ENCODE measurements around the gene RMRP. TPM values are rescaled to one million over a fixed set of nuclear protein-coding genes. Genes with fewer than 3 reads are reported as not detected.

The RMRP gene
- total and polyA plus RNA-seq, 9 of the 15 experiments (the other 6 are each of a cell fraction or from before 2014, with no cell fraction given): 75.7 to 89,974 (median 13,378) TPM; not detected in 3

- TF ChIP-seq ILK (tag; IDR thresholded peaks at IDR 0.05; ENCODE audit: borderline replicate concordance, low read depth): no peak
These were observed 23.7 kb upstream of the RMRP start (continued) for GRCh38 chr9:35681341-35682002.

DNA sequence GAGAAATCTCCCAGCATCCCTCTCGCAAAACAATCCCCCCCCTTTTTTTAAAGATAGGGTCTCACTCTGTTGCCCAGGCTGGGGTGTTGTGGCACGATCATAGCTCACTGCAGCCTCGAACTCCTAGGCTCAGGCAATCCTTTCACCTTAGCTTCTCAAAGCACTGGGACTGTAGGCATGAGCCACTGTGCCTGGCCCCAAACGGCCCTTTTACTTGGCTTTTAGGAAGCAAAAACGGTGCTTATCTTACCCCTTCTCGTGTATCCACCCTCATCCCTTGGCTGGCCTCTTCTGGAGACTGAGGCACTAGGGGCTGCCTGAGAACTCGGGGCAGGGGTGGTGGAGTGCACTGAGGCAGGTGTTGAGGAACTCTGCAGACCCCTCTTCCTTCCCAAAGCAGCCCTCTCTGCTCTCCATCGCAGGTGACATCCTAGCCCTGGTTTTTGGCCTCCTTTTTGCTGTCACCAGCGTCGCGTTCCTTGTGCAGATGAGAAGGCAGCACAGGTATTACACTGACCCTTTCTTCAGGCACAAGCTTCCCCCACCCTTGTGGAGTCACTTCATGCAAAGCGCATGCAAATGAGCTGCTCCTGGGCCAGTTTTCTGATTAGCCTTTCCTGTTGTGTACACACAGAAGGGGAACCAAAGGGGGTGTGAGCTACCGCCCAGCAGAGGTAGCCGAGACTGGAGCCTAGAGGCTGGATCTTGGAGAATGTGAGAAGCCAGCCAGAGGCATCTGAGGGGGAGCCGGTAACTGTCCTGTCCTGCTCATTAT is 22.7 kb upstream of the RMRP start:
- ChIA-PET CTCF (ENCODE audit: low intra/inter-chr PET ratio) (no interaction called here), POLR2A (interaction anchor here (0.6 to 1.9 kb wide), 7 partner anchors 9 to 171 kb away, joined by 3 to 6 read pairs (median 3); partner anchors contain the start of genes ARHGEF39, CCDC107, CREB3 and RMRP)
- H3K9me1 ChIP-seq (ENCODE audit: control insufficient read depth, insufficient read depth, low read length): no peaks in the 10 kb centered on the region
- no peak overlapping the region for H3K4me3 ChIP-seq
- no peaks in the 10 kb centered on the region for H3K79me2 ChIP-seq (ENCODE audit: control insufficient read depth, insufficient read depth, low read length)
- H3K9me3 ChIP-seq (replicated peaks; ENCODE audit: control insufficient read depth, insufficient read depth, low read depth, low read length): no peaks in the 10 kb centered on the region
- peak overlapping the region in 1 of 2 experiments; percentile 37; a peak in 1 of 4 replicates for H3K9ac ChIP-seq (ENCODE audit: insufficient read depth in 1 of 2, low read depth in 2 of 2, low read length in 2 of 2)
- H3K4me2 ChIP-seq (ENCODE audit: insufficient read depth, low read length): no peak overlapping the region
- peak; percentile 88 for ATAC-seq
- intact Hi-C loops (cut with micrococcal nuclease): no loop called here
- H3K4me1 ChIP-seq (replicated peaks in 1 of 2; ENCODE audit: control insufficient read depth in 2 of 2, insufficient read depth in 2 of 2, low read length in 2 of 2): peaks cover 4 to 9% of the 10 kb centered on the region in 2 experiments; a peak in 4 of 5 replicates
- in situ Hi-C loops (cut with MboI): no loop called here
- DNase-seq (ENCODE audit: extremely low read depth in 1 of 4, low spot score in 3 of 4): peak in 1 of 4 experiments; percentile 33
- 30% methylated on average over 13 of the region's 15 CpGs for WGBS (ENCODE audit: insufficient coverage, low coverage, missing lambda C conversion rate)
- FAIRE-seq: peak; percentile 61
- H3K36me3 ChIP-seq (ENCODE audit: control insufficient read depth, insufficient read depth, low read length): peaks cover 7% of the 10 kb centered on the region; the same call in 2 of the 3 replicates
- H2AFZ ChIP-seq (ENCODE audit: low read depth, low read length): no peak overlapping the region
- H3K27ac ChIP-seq (ENCODE audit: extremely low read depth, low read depth, low read length): no peak overlapping the region
- BruUV-seq (replicated peaks): no TSS peak
- no peaks in the 10 kb centered on the region for H4K20me1 ChIP-seq (replicated peaks; ENCODE audit: control insufficient read depth, insufficient read depth, low read length)
- H3K27me3 ChIP-seq (ENCODE audit: control insufficient read depth in 2 of 2, insufficient read depth in 2 of 2, low read length in 2 of 2): no peaks in the 10 kb centered on the region
- no peak for TF ChIP-seq BHLHE40 (IDR thresholded peaks at IDR 0.05; ENCODE audit: low read length)
- TF ChIP-seq KLF6 (CRISPR knock-in tag; IDR thresholded peaks at IDR 0.05; ENCODE audit: borderline replicate concordance): no peak
- TF ChIP-seq IRF1 (CRISPR knock-in tag; IDR thresholded peaks at IDR 0.05; ENCODE audit: borderline replicate concordance): no peak
- TF ChIP-seq MAFG (tag; conservative IDR thresholded peaks at IDR 0.05): no peak
- TF ChIP-seq TBP (optimal IDR thresholded peaks at IDR 0.05; ENCODE audit: low read depth, low read length): no peak
- TF ChIP-seq, protein P1, sequence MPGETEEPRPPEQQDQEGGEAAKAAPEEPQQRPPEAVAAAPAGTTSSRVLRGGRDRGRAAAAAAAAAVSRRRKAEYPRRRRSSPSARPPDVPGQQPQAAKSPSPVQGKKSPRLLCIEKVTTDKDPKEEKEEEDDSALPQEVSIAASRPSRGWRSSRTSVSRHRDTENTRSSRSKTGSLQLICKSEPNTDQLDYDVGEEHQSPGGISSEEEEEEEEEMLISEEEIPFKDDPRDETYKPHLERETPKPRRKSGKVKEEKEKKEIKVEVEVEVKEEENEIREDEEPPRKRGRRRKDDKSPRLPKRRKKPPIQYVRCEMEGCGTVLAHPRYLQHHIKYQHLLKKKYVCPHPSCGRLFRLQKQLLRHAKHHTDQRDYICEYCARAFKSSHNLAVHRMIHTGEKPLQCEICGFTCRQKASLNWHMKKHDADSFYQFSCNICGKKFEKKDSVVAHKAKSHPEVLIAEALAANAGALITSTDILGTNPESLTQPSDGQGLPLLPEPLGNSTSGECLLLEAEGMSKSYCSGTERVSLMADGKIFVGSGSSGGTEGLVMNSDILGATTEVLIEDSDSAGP (CRISPR knock-in tag; IDR thresholded peaks at IDR 0.05): no peak
- 0 out of 4 replicates have a peak, but pooled peaks of 1 of the 2 experiments have one; percentile 30 for TF ChIP-seq NRF1 (conservative IDR thresholded peaks at IDR 0.05 in 1 of 2, IDR thresholded peaks at IDR 0.05 in 1 of 2)
- no peak for TF ChIP-seq JUN (IDR thresholded peaks at IDR 0.05; ENCODE audit: borderline replicate concordance, low read depth, low read length)
- TF ChIP-seq JUN (CRISPR knock-in tag; IDR thresholded peaks at IDR 0.05; ENCODE audit: borderline replicate concordance): no peak
- TF ChIP-seq POLR2G (IDR thresholded peaks at IDR 0.05; ENCODE audit: low read depth, low read length): no peak
- TF ChIP-seq FOXA3 (CRISPR knock-in tag; conservative IDR thresholded peaks at IDR 0.05 in 1 of 2, IDR thresholded peaks at IDR 0.05 in 1 of 2): peak in 1 of 2 experiments; percentile 77; a peak in 2 of 4 replicates
- TF ChIP-seq PTBP1 (IDR thresholded peaks at IDR 0.05; ENCODE audit: low read depth, low read length): no peak
- TF ChIP-seq PCBP1 (IDR thresholded peaks at IDR 0.05; ENCODE audit: low read depth, low read length, poor library complexity, severe bottlenecking): no peak
- TF ChIP-seq ZNF311 (CRISPR knock-in tag; IDR thresholded peaks at IDR 0.05): no peak
- TF ChIP-seq CEBPB (tag; IDR thresholded peaks at IDR 0.05): no peak
